ENCODE measurements around the gene DGKD.
"Not testable (repeated sequence)": the region's sequence is repeated elsewhere in the genome, so short reads cannot be mapped to it uniquely, and the experiment has no call there.

Gene DGKD

DNA sequence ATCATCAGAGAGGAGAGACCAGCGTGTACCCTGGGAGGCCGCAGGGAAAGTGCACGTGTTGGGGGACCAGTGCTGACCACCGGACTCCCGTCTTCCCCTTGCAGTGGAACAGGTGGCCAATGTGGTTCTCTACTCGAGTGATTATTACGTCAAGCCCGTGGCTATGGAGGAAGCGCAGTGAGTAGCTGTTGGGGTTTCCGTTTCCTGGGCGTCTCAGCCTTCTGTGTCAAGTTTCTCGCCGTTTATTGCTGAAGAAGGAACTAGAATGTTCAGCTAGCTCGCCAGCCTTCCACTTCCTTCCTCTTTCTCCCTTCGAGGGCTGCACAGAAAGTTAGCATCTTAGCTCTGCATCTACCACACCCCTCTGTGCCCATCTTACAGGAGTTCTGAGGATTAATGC is 22.8 kb upstream of the DGKD start:
- Mint-ChIP-seq H3K36me3 (no peaks in the 10 kb centered on the region), H3K4me3 (peak overlapping the region; percentile 66), H3K9me3 (no peaks in the 10 kb centered on the region), H3K27ac (peak overlapping the region; percentile 96), H3K27me3 (no peaks in the 10 kb centered on the region), H3K4me1 (peaks cover 42% of the 10 kb centered on the region)

DNA sequence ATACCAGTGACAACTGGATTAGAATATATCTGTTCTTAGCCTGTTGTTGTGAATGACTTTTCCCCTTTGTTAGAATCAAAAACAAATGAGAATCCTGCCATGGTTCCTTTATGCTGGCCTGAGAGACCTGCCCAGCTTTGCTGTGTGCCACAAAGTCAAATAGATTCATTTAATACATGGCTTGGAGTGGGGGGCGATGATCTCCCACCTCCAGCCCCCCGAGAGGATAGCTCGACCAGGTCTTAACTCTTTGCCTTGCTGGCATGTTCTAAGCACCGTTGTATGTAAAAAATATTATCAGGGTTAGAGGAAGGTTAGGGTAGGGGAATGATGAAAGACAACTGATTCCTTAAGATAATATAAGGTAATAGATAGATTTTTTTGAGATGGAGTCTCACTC is 22.2 kb upstream of the DGKD start:
- Mint-ChIP-seq H3K27me3 (no peaks in the 10 kb centered on the region), H3K27ac (peak overlapping the region; percentile 96), H3K36me3 (no peaks in the 10 kb centered on the region), H3K4me3 (peak overlapping the region; percentile 28), H3K9me3 (no peaks in the 10 kb centered on the region), H3K4me1 (peaks cover 42% of the 10 kb centered on the region)

DNA sequence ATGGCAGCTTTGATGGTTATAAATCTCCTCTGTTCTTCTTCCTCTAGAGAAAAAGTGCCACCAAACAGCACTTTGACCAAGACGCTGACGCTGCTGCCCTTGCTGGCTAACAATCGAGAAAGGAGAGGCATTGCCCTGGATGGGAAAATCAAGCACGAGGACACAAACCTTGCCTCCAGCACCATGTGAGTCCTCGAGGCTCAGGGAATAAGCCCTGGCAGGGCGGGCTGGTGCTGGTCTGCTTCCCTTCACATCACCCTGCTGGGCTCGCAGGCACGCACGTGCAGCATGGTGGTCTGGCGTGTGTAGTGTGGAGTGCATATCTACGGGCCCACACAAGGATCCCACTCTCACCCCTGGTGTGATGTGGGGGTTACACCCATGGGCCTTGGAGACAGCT is 19.4 kb upstream of the DGKD start:
- Mint-ChIP-seq H3K4me1 (peaks cover 45% of the 10 kb centered on the region), H3K27ac (no peak overlapping the region), H3K36me3 (no peaks in the 10 kb centered on the region), H3K9me3 (no peaks in the 10 kb centered on the region), H3K27me3 (no peaks in the 10 kb centered on the region), H3K4me3 (peak overlapping the region; percentile 19)

DNA sequence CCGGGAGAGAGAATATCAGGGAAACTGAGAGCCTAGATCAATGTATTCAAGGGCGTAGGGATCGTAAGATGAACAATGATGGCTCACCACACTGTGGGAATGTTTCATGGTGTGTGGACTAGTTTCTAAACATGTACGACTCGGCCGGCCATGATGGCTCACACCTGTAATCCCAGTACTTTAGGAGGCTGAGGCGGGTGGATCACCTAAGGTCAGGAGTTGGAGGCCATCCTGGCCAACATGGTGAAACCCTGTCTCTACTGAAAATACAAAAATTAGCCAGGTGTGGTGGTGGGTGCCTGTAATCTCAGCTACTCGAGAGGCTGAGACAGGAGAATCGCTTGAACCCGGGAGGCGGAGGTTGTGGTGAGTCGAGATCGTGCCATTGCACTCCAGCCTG is 18.2 kb upstream of the DGKD start:
- not testable (repeated sequence) for H3K36me3 Mint-ChIP-seq, H3K9me3 Mint-ChIP-seq, H3K27me3 Mint-ChIP-seq, H3K4me3 Mint-ChIP-seq
- peaks cover 43% of the 10 kb centered on the region for H3K4me1 Mint-ChIP-seq
- peak overlapping the region; percentile 70 for H3K27ac Mint-ChIP-seq

DNA sequence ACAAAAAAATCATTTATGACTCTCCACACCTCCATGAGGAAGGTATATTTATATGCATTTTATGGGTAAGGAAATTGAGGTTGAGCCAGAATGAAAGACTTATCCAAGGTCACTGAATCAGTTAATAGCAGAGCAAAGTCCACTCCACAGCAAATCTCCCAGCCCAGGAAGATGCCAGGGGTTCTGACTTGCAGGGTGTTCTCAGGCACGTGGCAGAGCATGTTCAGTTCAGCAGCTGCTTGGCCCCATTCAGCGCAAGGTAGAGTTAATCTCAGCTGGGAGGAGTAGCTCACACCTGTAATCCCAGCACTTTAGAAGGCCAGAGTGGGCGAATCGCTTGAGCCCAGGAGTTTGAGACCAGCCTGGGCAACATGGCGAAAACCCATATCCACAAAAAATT is 17.8 kb upstream of the DGKD start:
- Mint-ChIP-seq H3K4me1 (peaks cover 38% of the 10 kb centered on the region), H3K27ac (no peak overlapping the region), H3K9me3 (no peaks in the 10 kb centered on the region), H3K4me3 (no peak overlapping the region), H3K27me3 (no peaks in the 10 kb centered on the region), H3K36me3 (peaks cover 1% of the 10 kb centered on the region)

DNA sequence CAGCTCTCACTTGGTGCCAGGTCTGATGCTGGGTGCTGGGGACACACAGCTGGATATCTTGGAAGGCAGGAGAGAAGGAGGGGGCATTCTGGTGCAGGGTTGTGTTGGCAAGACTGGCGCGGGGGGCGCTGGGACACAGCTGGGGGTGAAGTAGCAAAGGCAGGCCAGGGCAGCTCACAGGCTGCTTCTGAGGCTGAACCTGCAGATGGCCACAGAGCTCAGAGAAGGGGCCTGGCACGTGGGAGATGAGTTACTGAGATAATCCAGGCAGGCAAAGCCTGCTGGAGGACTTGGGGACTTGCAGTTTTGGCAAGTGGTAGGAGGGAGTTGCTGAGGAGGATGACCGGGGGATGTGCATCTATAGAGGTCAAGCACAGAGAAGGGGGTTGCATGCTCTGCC is 16.2 kb upstream of the DGKD start:
- H3K27ac Mint-ChIP-seq, result peak overlapping the region; percentile 55
- H3K27me3 Mint-ChIP-seq, result no peaks in the 10 kb centered on the region
- no peaks in the 10 kb centered on the region for H3K9me3 Mint-ChIP-seq
- H3K4me1 Mint-ChIP-seq, result peaks cover 30% of the 10 kb centered on the region
- no peak overlapping the region for H3K4me3 Mint-ChIP-seq
- peaks cover 1% of the 10 kb centered on the region for H3K36me3 Mint-ChIP-seq

DNA sequence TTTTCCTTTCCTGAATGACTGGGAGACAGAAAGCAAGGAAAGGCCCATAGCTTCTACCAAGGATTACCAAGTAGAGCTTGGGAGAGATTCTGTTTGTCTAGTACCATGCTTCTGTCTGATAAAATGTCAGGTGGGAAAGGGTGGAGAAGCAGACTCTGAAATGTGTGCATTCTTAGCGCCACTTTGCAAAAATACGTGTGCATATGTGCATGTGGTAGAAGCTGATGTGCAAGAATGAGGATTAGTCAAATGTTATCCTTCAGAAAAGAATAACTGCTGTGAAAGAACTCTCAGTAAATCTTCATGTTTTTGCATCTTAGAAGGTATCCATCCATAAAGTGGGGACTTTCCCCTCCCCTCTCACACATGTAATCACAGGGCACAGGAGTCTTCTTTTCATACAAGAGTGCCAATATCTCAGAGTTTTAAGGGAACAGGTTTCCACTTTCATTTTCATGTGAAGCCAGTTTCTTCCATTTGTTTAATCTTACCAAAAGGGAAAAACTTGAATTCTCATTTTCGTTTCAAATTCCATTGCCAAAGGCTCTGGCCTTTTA is 15.4 kb upstream of the DGKD start:
- Mint-ChIP-seq H3K4me3 (no peak overlapping the region), H3K9me3 (no peaks in the 10 kb centered on the region), H3K36me3 (peaks cover 1% of the 10 kb centered on the region), H3K27me3 (no peaks in the 10 kb centered on the region), H3K4me1 (peaks cover 22% of the 10 kb centered on the region), H3K27ac (no peak overlapping the region)

DNA sequence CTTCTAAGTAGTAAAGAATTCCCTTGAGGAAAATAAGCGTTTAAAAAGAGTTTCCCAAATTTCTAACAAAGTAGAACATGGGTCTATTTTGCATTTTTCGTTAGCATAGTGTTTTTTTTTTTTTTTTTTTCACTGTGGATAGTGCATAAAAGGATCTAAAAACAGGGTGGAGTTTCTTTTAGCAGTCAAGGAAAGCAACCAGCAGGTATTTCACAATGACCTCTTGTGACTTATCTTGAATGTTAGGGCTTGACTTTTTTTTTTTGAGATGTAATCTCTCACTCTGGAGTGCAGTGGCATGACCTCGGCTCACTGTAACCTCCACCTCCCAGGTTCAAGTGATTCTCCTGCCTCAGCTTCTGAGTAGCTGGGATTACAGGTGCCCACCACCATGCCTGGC is 14.9 kb upstream of the DGKD start:
- Mint-ChIP-seq H3K27ac (no peak overlapping the region), H3K27me3 (no peaks in the 10 kb centered on the region), H3K36me3 (peaks cover 1% of the 10 kb centered on the region), H3K4me1 (peaks cover 17% of the 10 kb centered on the region), H3K4me3 (no peak overlapping the region), H3K9me3 (no peaks in the 10 kb centered on the region)

DNA sequence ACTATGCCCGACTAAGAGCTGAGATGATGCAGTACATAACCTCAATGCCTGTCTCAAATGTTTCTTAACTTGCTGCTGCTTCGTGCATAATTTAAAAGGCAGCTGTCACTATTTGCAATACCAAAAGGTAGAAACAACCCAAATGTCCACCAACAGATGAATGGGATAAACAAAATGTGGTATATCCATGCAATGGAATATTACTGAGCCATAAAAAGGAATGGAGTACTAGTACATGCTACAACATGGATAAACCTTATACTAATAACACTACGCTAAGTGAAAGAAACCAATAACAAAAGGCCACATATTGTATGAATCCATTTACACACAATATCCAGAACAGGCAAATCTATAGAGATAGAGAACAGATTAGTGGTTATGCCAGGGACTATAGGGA is 13.0 kb upstream of the DGKD start:
- Mint-ChIP-seq H3K4me1 (peaks cover 8% of the 10 kb centered on the region), H3K4me3 (no peak overlapping the region), H3K27ac (no peak overlapping the region), H3K36me3 (peaks cover 1% of the 10 kb centered on the region), H3K9me3 (no peaks in the 10 kb centered on the region), H3K27me3 (no peaks in the 10 kb centered on the region)

DNA sequence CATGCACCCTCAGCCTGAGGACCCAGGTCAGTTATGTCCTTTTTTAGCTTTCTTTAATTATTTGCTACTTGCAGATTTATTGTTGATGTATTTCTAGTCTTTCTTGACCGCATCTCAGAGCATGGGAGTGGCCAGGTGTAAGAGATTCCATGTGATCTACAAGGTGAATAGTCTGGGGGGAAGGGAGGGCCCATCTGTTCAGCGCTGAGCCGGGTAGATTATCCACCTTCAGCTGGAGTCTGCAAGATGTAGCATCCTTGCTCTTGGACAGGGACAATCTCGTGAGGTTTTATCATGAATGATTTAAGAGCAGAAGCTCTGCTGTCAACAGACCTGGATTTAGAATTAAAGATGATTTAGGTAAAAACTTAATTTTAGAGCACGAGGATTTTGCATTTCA is 12.0 kb upstream of the DGKD start:
- Mint-ChIP-seq H3K4me1 (peaks cover 8% of the 10 kb centered on the region), H3K9me3 (no peaks in the 10 kb centered on the region), H3K27ac (no peak overlapping the region), H3K27me3 (no peaks in the 10 kb centered on the region), H3K4me3 (no peak overlapping the region), H3K36me3 (peaks cover 1% of the 10 kb centered on the region)

DNA sequence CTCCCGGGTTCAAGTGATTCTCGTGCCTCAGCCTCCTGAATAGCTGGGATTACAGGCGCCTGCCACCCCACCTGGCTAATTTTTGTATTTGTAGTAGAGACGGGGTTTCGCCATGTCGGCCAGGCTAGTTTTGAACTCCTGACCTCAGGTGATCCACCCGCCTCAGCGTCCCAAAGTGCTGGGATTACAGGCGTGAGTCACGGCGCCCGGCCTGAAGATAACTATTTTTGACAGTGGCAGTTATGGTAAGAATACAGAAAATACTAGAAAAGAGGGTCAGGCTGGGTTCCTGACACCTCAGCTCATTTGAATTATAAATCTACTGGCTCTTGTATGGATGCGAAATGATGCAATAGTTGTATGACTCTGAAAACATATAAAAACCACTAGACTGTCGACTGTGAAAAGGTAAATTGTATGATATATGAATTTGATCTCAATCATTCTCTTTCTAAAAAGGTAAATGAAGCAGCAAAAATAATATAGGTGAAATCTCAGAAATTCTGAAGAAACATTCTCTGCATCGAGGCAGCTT is 11.1 kb upstream of the DGKD start:
- peaks cover 1% of the 10 kb centered on the region for H3K36me3 Mint-ChIP-seq
- H3K4me1 Mint-ChIP-seq, result peaks cover 3% of the 10 kb centered on the region
- no peak overlapping the region for H3K4me3 Mint-ChIP-seq
- H3K27me3 Mint-ChIP-seq, result no peaks in the 10 kb centered on the region
- H3K27ac Mint-ChIP-seq, result no peak overlapping the region
- no peaks in the 10 kb centered on the region for H3K9me3 Mint-ChIP-seq

DNA sequence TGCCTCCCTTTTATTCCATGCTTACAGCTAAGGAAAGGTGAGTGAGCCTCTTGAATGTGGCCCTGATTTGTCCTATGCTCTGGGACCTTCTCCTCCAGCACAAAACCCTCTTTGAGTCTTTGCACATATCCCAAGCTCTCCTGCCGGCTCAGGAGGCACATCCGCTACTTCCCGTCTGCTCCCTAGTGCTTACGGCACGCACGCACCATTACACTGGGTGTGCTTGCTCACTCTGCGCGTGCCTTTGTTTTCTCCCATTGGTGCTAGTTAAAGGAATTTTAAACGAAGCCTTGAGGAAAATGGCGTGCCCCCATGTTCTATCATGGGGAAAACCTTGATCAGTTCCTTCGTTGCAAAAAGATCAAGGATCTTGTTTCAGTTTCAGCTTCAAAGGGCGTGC is 7.9 kb upstream of the DGKD start:
- Mint-ChIP-seq H3K36me3 (peaks cover under 1% of the 10 kb centered on the region), H3K4me3 (no peak overlapping the region), H3K27me3 (no peaks in the 10 kb centered on the region), H3K9me3 (no peaks in the 10 kb centered on the region), H3K4me1 (peaks cover 26% of the 10 kb centered on the region), H3K27ac (no peak overlapping the region)

DNA sequence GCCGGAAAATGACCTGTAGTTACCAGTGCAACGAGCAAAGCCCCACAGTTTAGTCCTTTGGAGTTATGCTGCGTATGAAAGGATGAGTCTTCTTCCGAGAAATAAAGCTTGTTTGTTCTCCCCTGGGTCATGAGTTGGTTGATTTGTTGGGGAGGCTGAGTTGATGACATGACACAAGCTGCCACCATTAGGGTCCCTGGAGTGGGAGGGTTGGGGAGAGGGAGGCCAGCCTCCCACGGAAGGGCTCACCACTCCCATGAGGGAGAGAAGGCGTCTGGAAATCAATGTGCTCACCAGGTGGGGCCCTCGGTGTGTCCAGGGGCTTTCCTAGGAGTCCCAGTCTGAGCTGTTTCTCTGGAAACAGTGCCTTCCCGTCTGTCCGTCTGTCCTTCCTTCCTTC is 7.4 kb upstream of the DGKD start:
- Mint-ChIP-seq H3K27ac (no peak overlapping the region), H3K27me3 (no peaks in the 10 kb centered on the region), H3K4me3 (no peak overlapping the region), H3K4me1 (peaks cover 29% of the 10 kb centered on the region), H3K36me3 (no peaks in the 10 kb centered on the region), H3K9me3 (no peaks in the 10 kb centered on the region)

DNA sequence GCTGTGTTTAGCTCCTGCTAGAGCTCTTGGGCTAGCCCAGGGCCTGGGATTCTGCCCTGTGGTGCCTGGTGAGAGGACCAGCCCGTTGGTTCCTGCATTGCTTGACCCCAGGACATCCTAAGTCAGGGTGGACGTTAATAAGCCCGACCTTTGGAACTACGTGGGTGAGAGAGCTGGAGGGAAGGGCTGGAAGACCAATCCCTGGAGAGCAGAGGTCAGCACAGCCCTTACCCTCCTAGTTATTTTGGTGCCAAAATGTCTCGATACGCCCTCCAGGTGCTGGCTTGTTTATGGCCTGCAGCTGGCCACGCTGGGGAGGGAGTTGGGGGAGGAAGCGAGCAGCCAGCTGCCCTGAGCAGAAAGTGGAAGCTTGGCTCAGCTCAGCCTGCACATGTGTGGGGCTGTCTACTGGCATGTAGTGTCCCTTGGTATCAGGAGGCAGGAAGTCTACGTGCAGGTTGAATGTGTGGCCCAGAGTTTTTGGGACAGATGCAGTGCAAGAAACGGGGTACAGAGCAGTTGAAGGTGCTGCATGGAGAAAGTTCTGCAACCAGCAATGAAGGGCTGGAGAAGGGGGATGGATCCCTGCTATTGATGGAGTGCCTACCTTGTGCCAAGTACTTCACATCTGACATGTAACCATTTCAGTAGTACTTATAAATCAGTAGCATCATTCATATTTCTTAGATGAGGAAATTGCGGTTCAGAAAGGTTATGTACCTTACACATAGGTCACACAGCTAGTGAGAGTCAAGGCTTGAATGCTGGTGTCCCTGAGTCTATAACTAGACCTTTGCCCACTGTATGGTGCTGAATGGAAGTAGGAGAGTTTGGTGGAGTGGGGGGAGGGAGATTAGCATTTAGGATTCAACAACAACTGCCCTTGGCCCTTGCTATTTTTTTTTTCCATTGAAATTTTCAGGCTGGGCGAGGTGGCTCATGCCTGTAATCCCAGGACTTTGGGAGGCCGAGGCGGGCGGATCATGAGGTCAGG is 5.0 kb upstream of the DGKD start:
- Mint-ChIP-seq H3K9me3 (no peaks in the 10 kb centered on the region), H3K27ac (peak overlapping the region; percentile 76), H3K4me3 (no peak overlapping the region), H3K27me3 (no peaks in the 10 kb centered on the region), H3K4me1 (peaks cover 45% of the 10 kb centered on the region), H3K36me3 (no peaks in the 10 kb centered on the region)

DNA sequence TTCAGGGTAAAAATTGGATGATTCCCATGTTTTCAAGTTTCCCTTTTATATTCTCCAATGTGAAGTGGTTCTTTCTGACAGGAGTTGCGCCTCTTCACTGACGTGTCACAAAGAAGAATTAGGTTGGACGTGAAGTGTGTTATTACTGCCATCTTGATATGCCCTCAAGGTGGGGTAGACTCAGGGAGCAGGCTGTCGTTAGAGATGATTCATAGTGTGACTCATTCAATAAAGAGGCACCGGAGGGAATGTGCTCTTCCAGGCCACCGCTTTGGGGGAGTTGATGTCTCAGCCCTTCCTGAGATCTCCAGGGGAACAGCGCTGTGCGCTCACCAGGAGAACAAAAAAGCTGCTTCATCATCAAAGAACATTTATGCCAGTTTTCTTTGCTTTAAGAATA is 3.6 kb upstream of the DGKD start:
- no peaks in the 10 kb centered on the region for H3K9me3 Mint-ChIP-seq
- H3K27me3 Mint-ChIP-seq, result no peaks in the 10 kb centered on the region
- peaks cover 51% of the 10 kb centered on the region for H3K4me1 Mint-ChIP-seq
- H3K4me3 Mint-ChIP-seq, result no peak overlapping the region
- H3K36me3 Mint-ChIP-seq, result no peaks in the 10 kb centered on the region
- H3K27ac Mint-ChIP-seq, result peak overlapping the region; percentile 9

DNA sequence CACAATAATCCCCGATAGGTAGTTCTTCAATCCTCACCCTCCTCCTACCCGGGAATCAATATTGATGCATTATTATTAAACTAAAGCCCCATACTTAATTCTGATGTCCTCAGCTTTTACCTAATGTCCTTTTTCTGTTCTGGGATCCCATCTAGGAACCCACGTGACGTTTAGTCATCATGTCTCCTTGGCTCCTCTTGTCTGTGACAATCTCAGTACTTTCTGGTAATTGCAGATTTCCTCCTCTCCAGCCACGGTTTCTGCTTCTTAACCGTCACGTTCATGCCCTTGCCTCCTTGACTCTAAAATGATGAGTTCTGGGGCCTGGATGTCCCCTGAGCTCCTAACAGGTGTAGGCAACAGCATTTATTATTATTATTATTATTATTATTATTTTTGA is 2.9 kb upstream of the DGKD start:
- H3K27me3 Mint-ChIP-seq, result no peaks in the 10 kb centered on the region
- H3K36me3 Mint-ChIP-seq, result no peaks in the 10 kb centered on the region
- H3K9me3 Mint-ChIP-seq, result no peaks in the 10 kb centered on the region
- H3K4me1 Mint-ChIP-seq, result peaks cover 58% of the 10 kb centered on the region
- peak overlapping the region; percentile 30 for H3K4me3 Mint-ChIP-seq
- H3K27ac Mint-ChIP-seq, result no peak overlapping the region

Measured in activated naive CD4-positive, alpha-beta T cell treated with anti-CD3 and anti-CD28 coated beads, Interleukin-2, amount 50 U/mL, for 24 hours (primary cell).